Measurements from ENCODE around the gene OXCT1.

DNA sequence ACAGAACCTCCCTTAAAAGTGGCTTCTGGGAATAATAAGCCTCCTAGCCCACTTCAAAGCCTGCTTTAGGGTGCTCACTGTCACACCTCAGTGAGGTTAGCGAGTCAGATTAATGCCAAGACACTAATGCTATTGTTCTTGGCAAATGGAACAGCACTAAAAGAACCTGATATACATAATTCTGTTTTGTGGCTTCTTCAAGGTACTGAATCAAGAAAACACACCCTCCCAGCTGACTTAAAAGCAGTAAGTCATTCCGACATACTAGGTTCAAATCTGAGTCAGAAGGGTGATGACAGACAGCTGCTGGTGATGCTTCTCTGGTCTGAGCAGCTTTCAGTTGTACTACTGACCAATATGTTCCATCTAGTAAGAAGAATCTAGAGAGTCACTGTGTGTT, 121.6 kb downstream of the OXCT1 start:
- TF ChIP-seq CTCF (IDR thresholded peaks at IDR 0.05) (no peak), POLR2A (IDR thresholded peaks at IDR 0.05) (no peak)
